H9 (cell line): ENCODE data around the gene HSPA9. TPM values are rescaled to one million over a fixed set of nuclear protein-coding genes. Genes with fewer than 3 reads are reported as not detected.

Experiments
- DNase-seq: peaks from one replicate; pipeline ENCODE4 v3.0.0-alpha.2; 2017
- H2AFZ ChIP-seq: one replicate; pipeline ENCODE4 v1.6.1; 2013; ENCODE audit warnings: mild to moderate bottlenecking, low read length, control low read depth, moderate library complexity
- H2AK5ac ChIP-seq: 2 replicates; pipeline ENCODE4 v1.6.1; 2013; ENCODE audit warnings: low read length, control low read depth, mixed read lengths; ENCODE audit not compliant: insufficient read length
- H2BK120ac ChIP-seq: one replicate; pipeline ENCODE4 v1.6.1; 2013; ENCODE audit warnings: low read depth, mild to moderate bottlenecking, low read length, control low read depth, inconsistent platforms; ENCODE audit not compliant: poor library complexity, severe bottlenecking
- H2BK12ac ChIP-seq: 2 replicates; pipeline ENCODE4 v1.6.1; 2013; ENCODE audit warnings: low read length, control low read depth, mixed read lengths, low read depth; ENCODE audit not compliant: insufficient read length
- H2BK15ac ChIP-seq: 2 replicates; pipeline ENCODE4 v1.6.1; 2013; ENCODE audit warnings: low read depth, low read length, control low read depth
- H2BK20ac ChIP-seq: one replicate; pipeline ENCODE4 v1.6.1; 2013; ENCODE audit warnings: low read depth, mild to moderate bottlenecking, low read length, control low read depth, inconsistent platforms; ENCODE audit not compliant: poor library complexity, severe bottlenecking
- H2BK5ac ChIP-seq: 2 replicates; pipeline ENCODE4 v1.6.1; 2013; ENCODE audit warnings: low read length, control low read depth, mixed read lengths; ENCODE audit not compliant: insufficient read length
- H3K14ac ChIP-seq: 2 replicates; pipeline ENCODE4 v1.6.1; 2013; ENCODE audit warnings: low read length, control low read depth; ENCODE audit not compliant: insufficient read depth
- H3K18ac ChIP-seq: 2 replicates; pipeline ENCODE4 v1.6.1; 2013; ENCODE audit warnings: low read depth, mild to moderate bottlenecking, mixed read lengths, low read length, control low read depth; ENCODE audit not compliant: insufficient read length
- H3K23ac ChIP-seq: 2 replicates; pipeline ENCODE4 v1.6.1; 2013; ENCODE audit warnings: low read length, control low read depth, mixed read lengths, low read depth; ENCODE audit not compliant: insufficient read length
- H3K23me2 ChIP-seq: 2 replicates; pipeline ENCODE4 v1.6.1; 2013; ENCODE audit warnings: low read depth, mild to moderate bottlenecking, mixed read lengths, low read length, control low read depth; ENCODE audit not compliant: insufficient read length, poor library complexity, severe bottlenecking
- H3K27ac ChIP-seq: 2 replicates; pipeline ENCODE4 v1.5.1; 2013; ENCODE audit warnings: low read length, control low read depth, mixed read lengths, low read depth; ENCODE audit not compliant: insufficient read length
- H3K27me3 ChIP-seq: 2 replicates; pipeline ENCODE4 v1.6.1; 2013; ENCODE audit warnings: low read length, control low read depth, inconsistent platforms; ENCODE audit not compliant: insufficient read depth
- H3K4ac ChIP-seq: 2 replicates; pipeline ENCODE4 v1.6.1; 2013; ENCODE audit warnings: low read depth, mild to moderate bottlenecking, control low read depth, inconsistent platforms, low read length, moderate library complexity
- H3K4me1 ChIP-seq: 2 replicates; pipeline ENCODE4 v1.6.1; 2013; ENCODE audit warnings: low read length, control low read depth, inconsistent platforms; ENCODE audit not compliant: insufficient read depth
- H3K4me2 ChIP-seq: 2 replicates; pipeline ENCODE4 v1.6.1; 2013; ENCODE audit warnings: low read length, control low read depth, mixed read lengths; ENCODE audit not compliant: insufficient read length, insufficient read depth
- H3K56ac ChIP-seq: 2 replicates; pipeline ENCODE4 v1.6.1; 2013; ENCODE audit warnings: low read depth, mild to moderate bottlenecking, mixed read lengths, low read length, control low read depth; ENCODE audit not compliant: insufficient read length
- H3K79me1 ChIP-seq: 2 replicates; pipeline ENCODE4 v1.6.1; 2013; ENCODE audit warnings: low read depth, mild to moderate bottlenecking, moderate library complexity, low read length, control low read depth, inconsistent platforms; ENCODE audit not compliant: insufficient read depth, poor library complexity, severe bottlenecking
- H3K79me2 ChIP-seq: 2 replicates; pipeline ENCODE4 v1.6.1; 2013; ENCODE audit warnings: low read length, control low read depth, inconsistent platforms; ENCODE audit not compliant: insufficient read depth
- H3K9ac ChIP-seq: 2 replicates; pipeline ENCODE4 v1.6.1; 2013; ENCODE audit warnings: low read length, control low read depth, mixed read lengths; ENCODE audit not compliant: insufficient read length; ENCODE audit errors: extremely low read depth
- H3K9me3 ChIP-seq: one replicate; pipeline ENCODE4 v1.6.1; 2013; ENCODE audit warnings: low read depth, low read length, inconsistent platforms; ENCODE audit not compliant: control insufficient read depth
- H3T11ph ChIP-seq: one replicate; pipeline ENCODE4 v1.6.1; 2013; ENCODE audit warnings: mild to moderate bottlenecking, low read length, control low read depth, inconsistent platforms
- H4K20me1 ChIP-seq: one replicate; pipeline ENCODE4 v1.6.1; 2013; ENCODE audit not compliant: control insufficient read depth, insufficient read length, insufficient read depth
- H4K5ac ChIP-seq: 2 replicates; pipeline ENCODE4 v1.6.1; 2013; ENCODE audit warnings: low read depth, mild to moderate bottlenecking, mixed read lengths, low read length, control low read depth; ENCODE audit not compliant: insufficient read length
- H4K8ac ChIP-seq: replicated peaks from 2 replicates; pipeline ENCODE4 v1.6.1; 2013; ENCODE audit warnings: low read length, control low read depth, mixed read lengths, low read depth; ENCODE audit not compliant: insufficient read length
- H4K91ac ChIP-seq: 2 replicates; pipeline ENCODE4 v1.6.1; 2013; ENCODE audit warnings: low read depth, mild to moderate bottlenecking, moderate library complexity, mixed read lengths, low read length, control low read depth; ENCODE audit not compliant: insufficient read length
- H3K27ac Mint-ChIP-seq, 3 experiments: 2 replicates in 2 of 3; 3 replicates in 1 of 3; pipeline ENCODE4 v1.8.0; 2020 to 2021; ENCODE audit warnings: mixed read lengths in 3 of 3, mild to moderate bottlenecking in 1 of 3, moderate library complexity in 1 of 3
- H3K27me3 Mint-ChIP-seq: 2 replicates; pipeline ENCODE4 v1.8.0; 2021; ENCODE audit warnings: low read depth, mild to moderate bottlenecking, moderate library complexity, mixed read lengths
- H3K36me3 Mint-ChIP-seq, 3 experiments: 2 replicates in 2 of 3; 3 replicates in 1 of 3; pipeline ENCODE4 v1.8.0; 2020 to 2021; ENCODE audit warnings: low read depth in 3 of 3, mixed read lengths in 3 of 3; ENCODE audit not compliant: insufficient read depth in 1 of 3
- H3K4me1 Mint-ChIP-seq, 2 experiments: 2 replicates each; pipeline ENCODE4 v1.8.0; 2020; ENCODE audit warnings: mixed read lengths in 2 of 2
- H3K4me3 Mint-ChIP-seq, 2 experiments: 2 replicates in 1 of 2; 3 replicates in 1 of 2; pipeline ENCODE4 v1.8.0; 2020 to 2021; ENCODE audit warnings: mild to moderate bottlenecking in 2 of 2, mixed read lengths in 2 of 2, moderate library complexity in 1 of 2
- H3K9me3 Mint-ChIP-seq, 2 experiments: 2 replicates in 1 of 2; 3 replicates in 1 of 2; pipeline ENCODE4 v1.8.0; 2020; ENCODE audit warnings: mild to moderate bottlenecking in 2 of 2, mixed read lengths in 2 of 2, moderate library complexity in 1 of 2
- WGBS: extraction: QIAGEN DNeasy Blood & Tissue Kit; methylation state at CpG from one replicate; pipeline ENCODE4 v1.1.7; 2013; ENCODE audit warnings: missing lambda C conversion rate, low lambda C conversion rate, mixed read lengths; ENCODE audit not compliant: insufficient read length; ENCODE audit errors: extremely low coverage; 5-methylcytosine and 5-hydroxymethylcytosine counted together
- total RNA-seq: library from RNA; stranded (reverse); gene quantifications from 2 replicates; pipeline ENCODE4 v1.2.1, GENCODE V29; 2021
- TF ChIP-seq, protein P1 (sequence below): fragments of 200-600 bp; sonication (generic); conservative IDR thresholded peaks from 3 replicates; pipeline ENCODE4 v1.8.0; 2021; ENCODE audit warnings: antibody characterized with exemption, mild to moderate bottlenecking

HSPA9 gene
- total RNA-seq, 1 experiment from 2014 or later = 397 TPM

DNA sequence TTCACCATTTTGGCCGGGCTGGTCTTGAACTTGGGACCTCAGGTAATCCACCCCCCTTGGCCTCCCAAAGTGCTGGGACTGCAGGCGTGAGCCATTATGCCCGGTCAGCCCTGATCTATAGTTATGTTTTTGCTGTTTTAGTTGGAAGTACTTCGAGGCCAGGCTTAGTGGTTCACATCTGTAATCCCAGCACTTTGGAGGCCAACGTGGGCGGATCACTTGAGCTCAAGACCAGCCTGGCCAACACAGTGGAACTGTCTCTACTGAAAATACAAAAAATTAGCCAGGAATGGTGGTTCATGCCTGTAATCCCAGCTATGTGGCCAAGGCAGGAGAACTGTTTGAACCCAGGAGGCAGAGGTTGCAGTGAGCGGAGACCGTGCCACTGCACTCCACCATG, 2.0 kb downstream of the HSPA9 start:
- H3K18ac ChIP-seq = no peak overlapping the region
- Mint-ChIP-seq H3K4me3 (peak overlapping the region; percentile 99; a peak in 4 of 5 replicates), H3K9me3 (no peaks in the 10 kb centered on the region; a peak in 1 of 5 replicates), H3K4me1 (peaks cover 13 to 32% of the 10 kb centered on the region in 2 experiments), H3K27ac (0 out of 7 replicates have a peak overlapping the region, but pooled peaks of 1 of the 3 experiments have one; percentile 16), H3K36me3 (peaks cover 50 to 66% (median 64%) of the 10 kb centered on the region in 3 experiments), H3K27me3 (no peaks in the 10 kb centered on the region)
- peaks cover 15% of the 10 kb centered on the region for H3K79me2 ChIP-seq
- H2AK5ac ChIP-seq = no peak overlapping the region
- H2BK5ac ChIP-seq = no peak overlapping the region
- WGBS = no CpG with 5 or more reads among the region's 8 CpGs
- no peak overlapping the region for H3K27ac ChIP-seq
- H3K4ac ChIP-seq = no peak overlapping the region
- H2BK12ac ChIP-seq = no peak overlapping the region
- H2AFZ ChIP-seq = no peak overlapping the region
- H4K20me1 ChIP-seq = no peaks in the 10 kb centered on the region
- TF ChIP-seq, protein P1, sequence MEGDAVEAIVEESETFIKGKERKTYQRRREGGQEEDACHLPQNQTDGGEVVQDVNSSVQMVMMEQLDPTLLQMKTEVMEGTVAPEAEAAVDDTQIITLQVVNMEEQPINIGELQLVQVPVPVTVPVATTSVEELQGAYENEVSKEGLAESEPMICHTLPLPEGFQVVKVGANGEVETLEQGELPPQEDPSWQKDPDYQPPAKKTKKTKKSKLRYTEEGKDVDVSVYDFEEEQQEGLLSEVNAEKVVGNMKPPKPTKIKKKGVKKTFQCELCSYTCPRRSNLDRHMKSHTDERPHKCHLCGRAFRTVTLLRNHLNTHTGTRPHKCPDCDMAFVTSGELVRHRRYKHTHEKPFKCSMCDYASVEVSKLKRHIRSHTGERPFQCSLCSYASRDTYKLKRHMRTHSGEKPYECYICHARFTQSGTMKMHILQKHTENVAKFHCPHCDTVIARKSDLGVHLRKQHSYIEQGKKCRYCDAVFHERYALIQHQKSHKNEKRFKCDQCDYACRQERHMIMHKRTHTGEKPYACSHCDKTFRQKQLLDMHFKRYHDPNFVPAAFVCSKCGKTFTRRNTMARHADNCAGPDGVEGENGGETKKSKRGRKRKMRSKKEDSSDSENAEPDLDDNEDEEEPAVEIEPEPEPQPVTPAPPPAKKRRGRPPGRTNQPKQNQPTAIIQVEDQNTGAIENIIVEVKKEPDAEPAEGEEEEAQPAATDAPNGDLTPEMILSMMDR = no peak
- no peak overlapping the region for H3K23ac ChIP-seq
- H3K4me2 ChIP-seq = peak overlapping the region; percentile 92
- H3T11ph ChIP-seq = no peak overlapping the region
- no peak overlapping the region for H2BK120ac ChIP-seq
- H3K79me1 ChIP-seq = peaks cover 3% of the 10 kb centered on the region
- H3K9ac ChIP-seq = no peak overlapping the region
- H4K91ac ChIP-seq = no peak overlapping the region
- H3K27me3 ChIP-seq = no peaks in the 10 kb centered on the region
- H3K14ac ChIP-seq = no peak overlapping the region
- no peak overlapping the region for H3K56ac ChIP-seq
- H3K23me2 ChIP-seq = peaks cover 4% of the 10 kb centered on the region
- H4K5ac ChIP-seq = no peak overlapping the region
- no peak for DNase-seq
- no peak overlapping the region for H2BK20ac ChIP-seq
- H2BK15ac ChIP-seq = no peak overlapping the region
- H4K8ac ChIP-seq = no peak overlapping the region
- H3K9me3 ChIP-seq = no peaks in the 10 kb centered on the region
- no peaks in the 10 kb centered on the region for H3K4me1 ChIP-seq
